ENCODE measurements around the gene HDAC4.

- TF ChIP-seq BHLHE40 (IDR thresholded peaks at IDR 0.05; ENCODE audit: borderline replicate concordance) (no peak), FOXK2 (IDR thresholded peaks at IDR 0.05) (no peak), PKNOX1 (IDR thresholded peaks at IDR 0.05) (no peak), FOXM1 (IDR thresholded peaks at IDR 0.05; ENCODE audit: borderline replicate concordance) (no peak), NFRKB (IDR thresholded peaks at IDR 0.05) (no peak), SP1 (IDR thresholded peaks at IDR 0.05) (no peak), ZNF384 (IDR thresholded peaks at IDR 0.05) (no peak), CTBP1 (IDR thresholded peaks at IDR 0.05; ENCODE audit: borderline replicate concordance) (no peak), HDGF (IDR thresholded peaks at IDR 0.05; ENCODE audit: borderline replicate concordance) (no peak), ELF4 (IDR thresholded peaks at IDR 0.05) (no peak), SUZ12 (IDR thresholded peaks at IDR 0.05) (no peak), FOXA1 (IDR thresholded peaks at IDR 0.05) (no peak)
These were observed 45.7 kb downstream of the HDAC4 start for GRCh38 chr2:239355139-239355538.

All from HEK293T (cell line).